HEK293T (cell line): ENCODE measurements around the gene WEE2.

Experiments used
- ARNT ChIP-seq: fragments of 450-650 bp; IDR thresholded peaks from 2 replicates; pipeline ENCODE4 v1.6.1; 2017; ENCODE audit warnings: mild to moderate bottlenecking
- FOXM1 ChIP-seq: fragments of 450-650 bp; IDR thresholded peaks from 2 replicates; pipeline ENCODE4 v1.6.1; 2017; ENCODE audit warnings: mild to moderate bottlenecking, borderline replicate concordance
- ZNF384 ChIP-seq: fragments of 450-650 bp; IDR thresholded peaks from 2 replicates; pipeline ENCODE4 v1.6.1; 2016

- no peak for TF ChIP-seq ARNT
- TF ChIP-seq ZNF384: no peak
- no peak for TF ChIP-seq FOXM1
Measured at GRCh38 chr7:141737118-141737835, 29.1 kb downstream of the WEE2 start.
